Stomach (tissue), 9 donors: ENCODE measurements around the gene CARD16. TPM values are rescaled to one million over a fixed set of nuclear protein-coding genes. Genes with fewer than 3 reads are reported as not detected.

Experiments used
- DNase-seq, 2 donors: peaks; one replicate each; pipeline versions ENCODE4 v3.0.0 to v3.0.0-alpha.2; 2013 to 2019
- H3K27ac ChIP-seq, 5 donors: fragments of 200-600 bp in 4 of 5; sonication (generic) in 4 of 5; one replicate each; pipeline ENCODE4 v1.5.1; 2013 to 2019; ENCODE audit warnings: mild to moderate bottlenecking in 1 of 5, moderate library complexity in 1 of 5
- H3K27me3 ChIP-seq, 3 donors: fragments of 200-600 bp; sonication (generic); one replicate each; pipeline ENCODE4 v1.5.1; 2017 to 2019; ENCODE audit warnings: mixed run types in 1 of 3
- H3K36me3 ChIP-seq, 4 donors: fragments of 200-600 bp; sonication (generic); 1 replicate in 3 of 4; 2 replicates in 1 of 4; pipeline ENCODE4 v1.5.1; 2016 to 2019
- H3K4me1 ChIP-seq, 4 donors: fragments of 200-600 bp; sonication (generic); one replicate each; pipeline ENCODE4 v1.5.1; 2016 to 2019
- H3K4me3 ChIP-seq, 4 donors: fragments of 200-600 bp; sonication (generic) in 3 of 4; one replicate each; pipeline ENCODE4 v1.5.1; 2016 to 2019; ENCODE audit warnings: mild to moderate bottlenecking in 1 of 4
- H3K9me3 ChIP-seq, 4 donors: fragments of 200-600 bp; sonication (generic); one replicate each; pipeline ENCODE4 v1.5.1; 2016 to 2019
- CTCF ChIP-seq, 7 experiments: fragments of 450-650 bp in 4 of 7; fragments of 200-600 bp in 3 of 7; sonication (generic) in 3 of 7; IDR thresholded peaks; one replicate each; pipeline ENCODE4 v1.5.1; 2016 to 2019; ENCODE audit warnings: antibody characterized with exemption in 7 of 7, control low read depth in 2 of 7, mild to moderate bottlenecking in 1 of 7
- EP300 ChIP-seq: sonication (generic); formaldehyde crosslinking; IDR thresholded peaks from one replicate; pipeline ENCODE4 v1.6.1; 2017; ENCODE audit warnings: antibody characterized with exemption
- POLR2A ChIP-seq, 4 donors: fragments of 450-650 bp; IDR thresholded peaks; one replicate each; pipeline ENCODE4 v1.6.1; 2016; ENCODE audit warnings: antibody characterized with exemption in 4 of 4, control low read depth in 2 of 4, mild to moderate bottlenecking in 1 of 4, moderate library complexity in 1 of 4
- POLR2AphosphoS5 ChIP-seq, 3 donors: sonication (generic); formaldehyde crosslinking; IDR thresholded peaks; one replicate each; pipeline ENCODE4 v1.6.1; 2016; ENCODE audit warnings: antibody characterized with exemption in 3 of 3
- WGBS, 5 donors: extraction: QIAGEN DNeasy Blood & Tissue Kit in 3 of 5; methylation state at CpG; one replicate each; pipeline versions ENCODE4 v1.1.5 to v1.1.7; 2013 to 2018; 5-methylcytosine and 5-hydroxymethylcytosine counted together
- intact Hi-C: fragments of 100-400 bp; cut with DNase I; formaldehyde crosslinking; loops from one replicate; pipeline ENCODE4 v1.15.1; 2023; ENCODE audit warnings: low total_unique reads
- polyA plus RNA-seq, 3 donors: library from polyadenylated mRNA; stranded (reverse); fragments of 200-250 nt; gene quantifications; one replicate each; pipeline ENCODE4 v1.2.3, GENCODE V29; 2013
- total RNA-seq, 5 donors: library from RNA; depleted of rRNA; stranded (reverse); fragments of >200 nt; gene quantifications; one replicate each; pipeline versions ENCODE4 v1.1.0 to v1.2.3, GENCODE V29; 2014 to 2016
- donor health status: healthy with polysubstance abuse.
- donor health status: Bipolar disorder and iron deficiency.
- donor health status: healthy.

CARD16 gene
- total and polyA plus RNA-seq, 8 donors, result 6.6 to 68.3 (median 52.0) TPM; not detected in 3

- no peak for DNase-seq
- TF ChIP-seq POLR2AphosphoS5 (IDR thresholded peaks at IDR 0.05), result no peak
- no peak for TF ChIP-seq EP300
- no peak for TF ChIP-seq CTCF (IDR thresholded peaks at IDR 0.05)
- TF ChIP-seq POLR2A (IDR thresholded peaks at IDR 0.05), result no peak
- WGBS, 5 donors, result 91 to 97% (median 93%) methylated on average over 1 of the region's 1 CpG
- H3K4me1 ChIP-seq, result no peaks in the 10 kb centered on the region
- H3K4me3 ChIP-seq, result no peak overlapping the region
- no peaks in the 10 kb centered on the region for H3K9me3 ChIP-seq
- H3K36me3 ChIP-seq, result no peaks in the 10 kb centered on the region
- no peaks in the 10 kb centered on the region for H3K27me3 ChIP-seq
- H3K27ac ChIP-seq, result no peak overlapping the region
- intact Hi-C loops, result no loop called here
Measured at GRCh38 chr11:105056446-105056845, 11.3 kb upstream of the CARD16 start.

GRCh38 chr11:105054723-105055493 is 9.8 kb upstream of the CARD16 start:
- DNase-seq, result no peak
- H3K27me3 ChIP-seq, result no peaks in the 10 kb centered on the region
- no peaks in the 10 kb centered on the region for H3K36me3 ChIP-seq
- no peak overlapping the region for H3K4me3 ChIP-seq
- TF ChIP-seq EP300 (no peak), POLR2A (IDR thresholded peaks at IDR 0.05) (no peak), POLR2AphosphoS5 (IDR thresholded peaks at IDR 0.05) (no peak), CTCF (IDR thresholded peaks at IDR 0.05) (no peak)
- intact Hi-C loops, result no loop called here
- H3K9me3 ChIP-seq, result no peaks in the 10 kb centered on the region
- no peaks in the 10 kb centered on the region for H3K4me1 ChIP-seq
- no peak overlapping the region for H3K27ac ChIP-seq
- WGBS, 5 donors, result 44 to 90% (median 70%) methylated on average over 2 of the region's 2 CpGs

- no peaks in the 10 kb centered on the region for H3K9me3 ChIP-seq
- intact Hi-C loops, result no loop called here
- no peak for DNase-seq
- H3K4me1 ChIP-seq, result peaks cover 0 to 1% (median under 1%) of the 10 kb centered on the region in 4 donors
- no peaks in the 10 kb centered on the region for H3K36me3 ChIP-seq
- no peaks in the 10 kb centered on the region for H3K27me3 ChIP-seq
- 89 to 95% (median 92%) methylated on average over 3 of the region's 3 CpGs for WGBS, 5 donors
- no peak overlapping the region for H3K27ac ChIP-seq
- no peak overlapping the region for H3K4me3 ChIP-seq
- TF ChIP-seq POLR2AphosphoS5 (IDR thresholded peaks at IDR 0.05) (no peak), CTCF (IDR thresholded peaks at IDR 0.05) (no peak), EP300 (no peak), POLR2A (IDR thresholded peaks at IDR 0.05) (no peak)
Measured at GRCh38 chr11:105052487-105052886, 7.4 kb upstream of the CARD16 start.

GRCh38 chr11:105051559-105051958 is 6.4 kb upstream of the CARD16 start:
- no peak for TF ChIP-seq EP300
- TF ChIP-seq POLR2A (IDR thresholded peaks at IDR 0.05), result no peak
- no peak for TF ChIP-seq CTCF (IDR thresholded peaks at IDR 0.05)
- no peak for TF ChIP-seq POLR2AphosphoS5 (IDR thresholded peaks at IDR 0.05)
- DNase-seq, result no peak
- Histone ChIP-seq H3K27ac (no peak overlapping the region), H3K4me1 (peaks cover 0 to 11% (median 5%) of the 10 kb centered on the region in 4 donors), H3K27me3 (no peaks in the 10 kb centered on the region), H3K4me3 (no peak overlapping the region), H3K36me3 (no peaks in the 10 kb centered on the region), H3K9me3 (no peaks in the 10 kb centered on the region)
- 64 to 78% (median 69%) methylated on average over 2 of the region's 2 CpGs for WGBS, 5 donors
- intact Hi-C loops, result no loop called here
